Adrenal gland (tissue), 12 donors: ENCODE results near the gene AEBP1. TPM values are rescaled to one million over a fixed set of nuclear protein-coding genes. Genes with fewer than 3 reads are reported as not detected.

Experiments used
- DNase-seq, 7 donors: peaks; one replicate each; pipeline ENCODE4 v3.0.0-alpha.2; 2019 to 2020
- H3K27ac ChIP-seq, 5 donors: fragments of 200-600 bp; sonication (generic) in 4 of 5; 1 replicate in 3 of 5; 2 replicates in 2 of 5; pipeline versions ENCODE4 v1.5.1 to v1.8.0; 2016 to 2020; ENCODE audit warnings: mild to moderate bottlenecking in 1 of 5
- H3K27me3 ChIP-seq: fragments of 200-600 bp; 2 replicates; pipeline ENCODE4 v1.8.0; 2021
- H3K36me3 ChIP-seq, 2 donors: fragments of 200-600 bp; replicated peaks in 1 of 2; 1 replicate in 1 of 2; 2 replicates in 1 of 2; pipeline versions ENCODE4 v1.5.1 to v1.8.0; 2018 to 2022
- H3K4me1 ChIP-seq, 2 donors: fragments of 200-600 bp; replicated peaks in 1 of 2; 1 replicate in 1 of 2; 2 replicates in 1 of 2; pipeline versions ENCODE4 v1.5.1 to v1.8.0; 2018 to 2021
- H3K4me3 ChIP-seq, 4 donors: fragments of 200-600 bp; sonication (generic) in 3 of 4; one replicate each; pipeline ENCODE4 v1.5.1; 2016 to 2018
- H3K9me3 ChIP-seq, 3 donors: fragments of 200-600 bp; sonication (generic) in 1 of 3; replicated peaks in 1 of 3; 1 replicate in 2 of 3; 2 replicates in 1 of 3; pipeline versions ENCODE4 v1.5.1 to v1.8.0; 2016 to 2021
- CTCF ChIP-seq, 6 experiments: fragments of 450-650 bp in 4 of 6; fragments of 200-600 bp in 2 of 6; sonication (generic) in 1 of 6; IDR thresholded peaks; 1 replicate in 5 of 6; 2 replicates in 1 of 6; pipeline versions ENCODE4 v1.5.1 to v1.8.0; 2016 to 2021; ENCODE audit warnings: antibody characterized with exemption in 6 of 6, mild to moderate bottlenecking in 2 of 6, moderate library complexity in 1 of 6
- POLR2A ChIP-seq, 2 donors: fragments of 450-650 bp; IDR thresholded peaks; one replicate each; pipeline ENCODE4 v1.6.1; 2017; ENCODE audit warnings: antibody characterized with exemption in 2 of 2, mild to moderate bottlenecking in 2 of 2, moderate library complexity in 1 of 2
- WGBS, 4 donors: extraction: QIAGEN DNeasy Blood & Tissue Kit in 2 of 4; methylation state at CpG; one replicate each; pipeline versions ENCODE4 v1.1.5 to v1.1.7; 2013 to 2017; 5-methylcytosine and 5-hydroxymethylcytosine counted together
- intact Hi-C, 2 donors: fragments of 100-400 bp; cut with DNase I; formaldehyde crosslinking; loops; one replicate each; pipeline versions ENCODE4 v1.14.1 to v1.15.0; 2022 to 2023
- polyA plus RNA-seq, 3 donors: library from polyadenylated mRNA; stranded (reverse); fragments of 200-250 nt in 2 of 3; fragments of 350-450 nt in 1 of 3; fragmentation: Illumina TruSeq in 1 of 3; extraction: RNeasy Lipid Tissue Mini Kit (QIAGEN cat#74804) in 1 of 3; gene quantifications; one replicate each; pipeline ENCODE4 v1.2.3, GENCODE V29; 2013 to 2014
- total RNA-seq, 9 donors: library from RNA; depleted of rRNA in 4 of 9; stranded (reverse); fragments of >200 nt in 4 of 9; fragments of 120-200 nt in 1 of 9; fragmentation: NEBNext Ultra II Directional in 1 of 9; extraction: Animal tissue kit (Norgen Biotek cat#: 25700) in 1 of 9; gene quantifications; one replicate each; pipeline versions ENCODE4 v1.1.0 to v1.2.4, GENCODE V29; 2013 to 2023
- donor health status: healthy with polysubstance abuse.
- donor health status: Bipolar disorder and iron deficiency.
- donor health status: DM: yes; HTN: yes; CAD: no.
- donor health status: DM: no; HTN: no; CAD: no.
- donor health status: DM: no; HTN: no; CAD: no.
- donor health status: DM: yes; HTN: yes; CAD: no.

AEBP1 gene
- total and polyA plus RNA-seq, 12 donors: 5.4 to 292 (median 127) TPM

DNA sequence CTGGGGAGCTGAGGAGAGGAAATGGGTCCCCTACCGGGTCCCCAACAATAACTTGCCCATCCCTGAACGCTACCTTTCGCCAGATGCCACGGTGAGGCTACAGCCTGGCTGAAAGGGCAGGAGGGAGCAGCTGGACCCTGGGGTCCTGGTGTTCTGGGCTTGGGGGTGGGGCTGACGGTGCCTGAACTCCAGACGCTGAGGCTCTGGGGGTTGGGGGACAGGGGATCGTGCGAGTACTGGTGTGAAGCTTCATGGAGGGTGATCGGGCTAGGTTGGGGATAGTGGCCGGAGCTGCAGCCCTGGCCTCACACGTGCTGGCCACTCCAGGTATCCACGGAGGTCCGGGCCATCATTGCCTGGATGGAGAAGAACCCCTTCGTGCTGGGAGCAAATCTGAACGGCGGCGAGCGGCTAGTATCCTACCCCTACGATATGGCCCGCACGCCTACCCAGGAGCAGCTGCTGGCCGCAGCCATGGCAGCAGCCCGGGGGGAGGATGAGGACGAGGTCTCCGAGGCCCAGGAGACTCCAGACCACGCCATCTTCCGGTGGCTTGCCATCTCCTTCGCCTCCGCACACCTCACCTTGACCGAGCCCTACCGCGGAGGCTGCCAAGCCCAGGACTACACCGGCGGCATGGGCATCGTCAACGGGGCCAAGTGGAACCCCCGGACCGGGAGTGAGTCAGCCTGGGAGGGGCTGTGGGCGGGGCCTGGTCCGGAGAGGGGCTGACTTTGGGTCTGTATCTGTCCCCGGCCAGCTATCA lies 8.3 kb downstream of the AEBP1 start:
- Histone ChIP-seq H3K4me3 (no peak overlapping the region), H3K27ac (no peak overlapping the region), H3K4me1 (no peaks in the 10 kb centered on the region), H3K36me3 (peaks cover 0 to 18% of the 10 kb centered on the region in 2 donors), H3K27me3 (no peaks in the 10 kb centered on the region), H3K9me3 (no peaks in the 10 kb centered on the region)
- 51 to 90% (median 56%) methylated on average over 7 to 41 of the region's 41 CpGs for WGBS, 4 donors
- peak in 1 of 7 donors; percentile 31 for DNase-seq
- TF ChIP-seq CTCF (IDR thresholded peaks at IDR 0.05): no peak
- intact Hi-C loops: no loop called here

GRCh38 chr7:44112997-44113763 lies 9.0 kb downstream of the AEBP1 start:
- Histone ChIP-seq H3K27ac (no peak overlapping the region), H3K4me3 (no peak overlapping the region), H3K9me3 (no peaks in the 10 kb centered on the region), H3K36me3 (peaks cover 0 to 25% of the 10 kb centered on the region in 2 donors), H3K4me1 (no peaks in the 10 kb centered on the region), H3K27me3 (no peaks in the 10 kb centered on the region)
- WGBS, 4 donors: 75 to 89% (median 80%) methylated on average over 22 to 34 of the region's 34 CpGs
- no peak for TF ChIP-seq POLR2A (IDR thresholded peaks at IDR 0.05)
- TF ChIP-seq CTCF (IDR thresholded peaks at IDR 0.05): no peak
- intact Hi-C loops: no loop called here
- peak in 1 of 7 donors; percentile 7 for DNase-seq

- H3K36me3 ChIP-seq: peaks cover 0 to 28% of the 10 kb centered on the region in 2 donors
- 88 to 91% (median 90%) methylated on average over 7 to 24 of the region's 24 CpGs for whole genome bisulfite sequencing, 4 donors
- no peak overlapping the region for H3K4me3 ChIP-seq
- H3K27me3 ChIP-seq: no peaks in the 10 kb centered on the region
- no peak overlapping the region for H3K27ac ChIP-seq
- DNase-seq: peak in 1 of 7 donors; percentile 7
- intact Hi-C loops: no loop called here
- TF ChIP-seq CTCF (IDR thresholded peaks at IDR 0.05): no peak
- no peak for TF ChIP-seq POLR2A (IDR thresholded peaks at IDR 0.05)
- no peaks in the 10 kb centered on the region for H3K9me3 ChIP-seq
- H3K4me1 ChIP-seq: no peaks in the 10 kb centered on the region
Observed at GRCh38 chr7:44113764-44114354, 9.7 kb downstream of the AEBP1 start.
